ENCODE measurements around the gene CPSF3.

CPSF3 gene

GRCh38 chr2:9466147-9466683, 42.8 kb downstream of the CPSF3 start:
- CTCF ChIA-PET, result no interaction called here

DNA sequence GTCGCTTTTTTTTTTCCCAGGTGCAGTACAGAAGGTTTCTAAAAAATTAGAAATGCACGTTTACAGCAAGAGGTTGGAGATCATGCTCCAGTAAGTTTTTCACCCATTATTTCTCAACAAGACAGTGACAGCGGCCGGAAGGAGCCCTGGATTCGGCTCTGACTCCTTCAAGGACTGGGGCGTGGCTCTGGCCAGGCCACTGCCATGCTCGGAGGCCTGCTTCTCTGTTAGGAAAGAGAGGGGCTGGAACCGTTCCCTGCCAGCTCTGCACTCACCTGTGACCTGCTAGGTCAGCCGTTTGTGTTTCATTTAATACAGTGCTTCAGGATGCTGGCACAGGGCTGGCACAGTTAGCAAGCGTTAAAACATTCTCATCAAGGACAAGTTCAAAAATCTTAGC, 44.2 kb downstream of the CPSF3 start:
- TF ChIP-seq FOXA1 (IDR thresholded peaks at IDR 0.05) (no peak), CTBP1 (IDR thresholded peaks at IDR 0.05; ENCODE audit: borderline replicate concordance) (no peak)
- TF ChIP-seq, protein P1, sequence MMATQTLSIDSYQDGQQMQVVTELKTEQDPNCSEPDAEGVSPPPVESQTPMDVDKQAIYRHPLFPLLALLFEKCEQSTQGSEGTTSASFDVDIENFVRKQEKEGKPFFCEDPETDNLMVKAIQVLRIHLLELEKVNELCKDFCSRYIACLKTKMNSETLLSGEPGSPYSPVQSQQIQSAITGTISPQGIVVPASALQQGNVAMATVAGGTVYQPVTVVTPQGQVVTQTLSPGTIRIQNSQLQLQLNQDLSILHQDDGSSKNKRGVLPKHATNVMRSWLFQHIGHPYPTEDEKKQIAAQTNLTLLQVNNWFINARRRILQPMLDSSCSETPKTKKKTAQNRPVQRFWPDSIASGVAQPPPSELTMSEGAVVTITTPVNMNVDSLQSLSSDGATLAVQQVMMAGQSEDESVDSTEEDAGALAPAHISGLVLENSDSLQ (IDR thresholded peaks at IDR 0.05), result no peak
- CTCF ChIA-PET, result no interaction called here
- no peak for DNase-seq (ENCODE audit: extremely low spot score)
- POLR2A ChIA-PET, result no interaction called here

More at GRCh38 chr2:9466147-9466683, 42.8 kb downstream of the CPSF3 start:
- DNase-seq (ENCODE audit: extremely low spot score), result no peak
- POLR2A ChIA-PET, result no interaction called here
- TF ChIP-seq SP1 (IDR thresholded peaks at IDR 0.05) (no peak), LEF1 (IDR thresholded peaks at IDR 0.05; ENCODE audit: borderline replicate concordance) (no peak), NFRKB (IDR thresholded peaks at IDR 0.05) (no peak), TARDBP (IDR thresholded peaks at IDR 0.05) (no peak), CTBP1 (IDR thresholded peaks at IDR 0.05; ENCODE audit: borderline replicate concordance) (no peak), FOXK2 (IDR thresholded peaks at IDR 0.05) (no peak), BHLHE40 (IDR thresholded peaks at IDR 0.05; ENCODE audit: borderline replicate concordance) (no peak), L3MBTL2 (conservative IDR thresholded peaks at IDR 0.05) (no peak), FOXM1 (IDR thresholded peaks at IDR 0.05; ENCODE audit: borderline replicate concordance) (no peak), FOXA1 (IDR thresholded peaks at IDR 0.05) (no peak), ELF4 (IDR thresholded peaks at IDR 0.05) (no peak), ARNT (IDR thresholded peaks at IDR 0.05) (no peak), HDGF (IDR thresholded peaks at IDR 0.05; ENCODE audit: borderline replicate concordance) (no peak), ZNF384 (IDR thresholded peaks at IDR 0.05) (no peak)
- TF ChIP-seq, protein P1 (IDR thresholded peaks at IDR 0.05), result no peak

GRCh38 chr2:9471206-9471605, 47.8 kb downstream of the CPSF3 start:
- ChIA-PET CTCF (no interaction called here), POLR2A (no interaction called here)
- TF ChIP-seq L3MBTL2 (conservative IDR thresholded peaks at IDR 0.05), result no peak
- TF ChIP-seq FOXA1 (IDR thresholded peaks at IDR 0.05), result no peak
- TF ChIP-seq FOXK2 (IDR thresholded peaks at IDR 0.05), result no peak
- TF ChIP-seq ELF4 (IDR thresholded peaks at IDR 0.05), result no peak
- TF ChIP-seq SUZ12 (IDR thresholded peaks at IDR 0.05), result no peak
- TF ChIP-seq ARNT (IDR thresholded peaks at IDR 0.05), result no peak
- no peak for TF ChIP-seq HDGF (IDR thresholded peaks at IDR 0.05; ENCODE audit: borderline replicate concordance)
- TF ChIP-seq, protein P1 (IDR thresholded peaks at IDR 0.05), result no peak
- TF ChIP-seq SP1 (IDR thresholded peaks at IDR 0.05), result no peak
- TF ChIP-seq BHLHE40 (IDR thresholded peaks at IDR 0.05; ENCODE audit: borderline replicate concordance), result no peak
- TF ChIP-seq NFRKB (IDR thresholded peaks at IDR 0.05), result no peak
- no peak for TF ChIP-seq FOXM1 (IDR thresholded peaks at IDR 0.05; ENCODE audit: borderline replicate concordance)
- TF ChIP-seq TARDBP (IDR thresholded peaks at IDR 0.05), result no peak
- no peak for TF ChIP-seq LEF1 (IDR thresholded peaks at IDR 0.05; ENCODE audit: borderline replicate concordance)
- TF ChIP-seq ZNF384 (IDR thresholded peaks at IDR 0.05), result no peak
- TF ChIP-seq CTBP1 (IDR thresholded peaks at IDR 0.05; ENCODE audit: borderline replicate concordance), result no peak
- DNase-seq (ENCODE audit: extremely low spot score), result no peak

DNA sequence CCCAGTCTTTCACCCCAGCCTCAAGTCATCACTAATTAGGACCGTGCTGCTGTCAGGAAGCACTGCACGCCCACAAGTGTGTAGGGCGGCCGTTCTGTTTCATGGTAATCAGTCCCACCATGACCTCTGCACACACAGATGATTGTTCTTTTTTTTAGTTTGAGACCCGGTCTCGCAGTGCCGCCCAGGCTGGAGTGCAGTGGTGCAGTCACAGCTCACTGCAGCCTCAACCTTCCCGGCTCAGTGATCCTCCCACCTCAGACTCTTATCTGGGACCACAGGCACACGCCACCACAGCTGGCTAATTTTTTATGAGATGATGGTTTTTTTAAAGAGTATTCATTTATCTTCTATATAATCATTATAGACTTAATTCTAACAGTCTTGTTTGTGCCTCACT, 49.1 kb downstream of the CPSF3 start:
- ChIA-PET CTCF (no interaction called here), POLR2A (no interaction called here)
- TF ChIP-seq L3MBTL2 (conservative IDR thresholded peaks at IDR 0.05) (no peak), LEF1 (IDR thresholded peaks at IDR 0.05; ENCODE audit: borderline replicate concordance) (no peak), FOXM1 (IDR thresholded peaks at IDR 0.05; ENCODE audit: borderline replicate concordance) (no peak), FOXK2 (IDR thresholded peaks at IDR 0.05) (no peak), TARDBP (IDR thresholded peaks at IDR 0.05) (no peak), ARNT (IDR thresholded peaks at IDR 0.05) (no peak), BHLHE40 (IDR thresholded peaks at IDR 0.05; ENCODE audit: borderline replicate concordance) (no peak), FOXA1 (IDR thresholded peaks at IDR 0.05) (no peak), NFRKB (IDR thresholded peaks at IDR 0.05) (no peak), CTBP1 (IDR thresholded peaks at IDR 0.05; ENCODE audit: borderline replicate concordance) (no peak), HDGF (IDR thresholded peaks at IDR 0.05; ENCODE audit: borderline replicate concordance) (no peak), SUZ12 (IDR thresholded peaks at IDR 0.05) (no peak), ELF4 (IDR thresholded peaks at IDR 0.05) (no peak), ZNF384 (IDR thresholded peaks at IDR 0.05) (no peak), SP1 (IDR thresholded peaks at IDR 0.05) (no peak)
- TF ChIP-seq, protein P1 (IDR thresholded peaks at IDR 0.05), result no peak
- no peak for DNase-seq (ENCODE audit: extremely low spot score)

GRCh38 chr2:9473308-9473984, 50.0 kb downstream of the CPSF3 start:
- DNase-seq (ENCODE audit: extremely low spot score), result no peak
- TF ChIP-seq SP1 (IDR thresholded peaks at IDR 0.05) (no peak), L3MBTL2 (conservative IDR thresholded peaks at IDR 0.05) (no peak), CTBP1 (IDR thresholded peaks at IDR 0.05; ENCODE audit: borderline replicate concordance) (no peak)
- ChIA-PET POLR2A (interaction anchor here (0.7 to 0.9 kb wide), 2 partner anchors 11 to 75 kb away, joined by 3 to 4 read pairs; no protein-coding TSS in a partner anchor), CTCF (no interaction called here)

All from HEK293T (cell line).